HCT116 (cell line): Measurements from ENCODE around the gene PCCA. TPM values are rescaled to one million over a fixed set of nuclear protein-coding genes. Genes with fewer than 3 reads are reported as not detected.

Experiments
- ATAC-seq: fragments of 200-7000 bp; cut with Tn5 transposase; 2 replicates; pipeline ENCODE4 v1.9.1; 2020; ENCODE audit warnings: mild to moderate bottlenecking, moderate library complexity
- Bru-seq: library from RNA; stranded (reverse); fragments of 400-500 nt; gene quantifications from one replicate; lab custom pipeline; 2021; lab: Mats Ljungman, UMichigan
- BruChase-seq, 2 experiments: library from RNA; stranded (reverse); fragments of 400-500 nt; gene quantifications; one replicate each; lab custom pipeline; 2021; lab: Mats Ljungman, UMichigan
- BruUV-seq: library from RNA; stranded (reverse); fragments of 400-500 nt; replicated peaks from 2 replicates; lab custom pipeline; 2021; lab: Mats Ljungman, UMichigan
- CTCF ChIA-PET: fragments of 300-600 bp; sonication (Branson Sonifier 250); formaldehyde crosslinking; loops from one replicate; lab custom pipeline; 2021; ENCODE audit warnings: antibody characterized with exemption; lab: Charles Lee
- POLR2A ChIA-PET: fragments of 300-600, 350-600 bp; sonication (Branson Sonifier 250); formaldehyde crosslinking; loops from one replicate; lab custom pipeline; 2021; ENCODE audit warnings: antibody characterized with exemption; lab: Charles Lee
- RAD21 ChIA-PET, 2 experiments: fragments of 300-600 bp; sonication (Branson Sonifier 250); formaldehyde crosslinking; loops; one replicate each; lab custom pipeline; 2023; ENCODE audit warnings: low total read pairs in 2 of 2; ENCODE audit not compliant: uncharacterized antibody in 2 of 2, unreplicated experiment in 2 of 2, low non-redundant PET in 1 of 2; lab: Charles Lee
- DNase-seq: peaks from one replicate; pipeline ENCODE4 v3.0.0-alpha.2; 2010; ENCODE audit warnings: low read depth, low spot score
- H2AFZ ChIP-seq: fragments of 200-600 bp; shearing (Covaris generic), sonication (generic); 2 replicates; pipeline ENCODE4 v1.6.1; 2017; ENCODE audit warnings: low read depth, mixed run types, mixed read lengths, antibody characterized with exemption, low read length; ENCODE audit not compliant: poor library complexity, severe bottlenecking
- H3K27ac ChIP-seq: 2 replicates; pipeline ENCODE4 v1.5.1; 2012; ENCODE audit warnings: low read depth, low read length
- H3K27me3 ChIP-seq: fragments of 200-600 bp; sonication (generic); 2 replicates; pipeline ENCODE4 v1.6.1; 2016; ENCODE audit warnings: mixed run types, low read length, mixed read lengths; ENCODE audit not compliant: insufficient read depth
- H3K36me3 ChIP-seq, 2 experiments: fragments of 200-500 bp in 1 of 2; fragments of 200-600 bp in 1 of 2; sonication (Bioruptor generic) in 1 of 2; sonication (generic) in 1 of 2; 2 replicates each; pipeline versions ENCODE4 v1.5.1 to v1.6.1; 2014 to 2016; ENCODE audit warnings: low read length in 2 of 2, inconsistent platforms in 1 of 2, mixed read lengths in 1 of 2, mixed run types in 1 of 2; ENCODE audit not compliant: insufficient read depth in 2 of 2, control insufficient read depth in 1 of 2
- H3K4me1 ChIP-seq, 2 experiments: fragments of 200-600 bp in 1 of 2; sonication (generic) in 1 of 2; 2 replicates each; pipeline versions ENCODE4 v1.5.1 to v1.6.1; 2012 to 2017; ENCODE audit warnings: low read length in 2 of 2, inconsistent platforms in 1 of 2, mild to moderate bottlenecking in 1 of 2, mixed read lengths in 1 of 2, mixed run types in 1 of 2, moderate library complexity in 1 of 2; ENCODE audit not compliant: insufficient read depth in 2 of 2, control insufficient read depth in 1 of 2
- H3K4me2 ChIP-seq: fragments of 200-600 bp; sonication (generic); 2 replicates; pipeline ENCODE4 v1.6.1; 2017; ENCODE audit warnings: mixed run types, low read length, mixed read lengths
- H3K4me3 ChIP-seq, 2 experiments: fragments of 200-600 bp in 1 of 2; sonication (generic) in 1 of 2; replicated peaks in 1 of 2; 2 replicates each; pipeline ENCODE4 v1.5.1; 2011 to 2016; ENCODE audit warnings: low read length in 2 of 2, control low read depth in 1 of 2, low read depth in 1 of 2, mild to moderate bottlenecking in 1 of 2, mixed read lengths in 1 of 2, mixed run types in 1 of 2
- H3K79me2 ChIP-seq: fragments of 200-600 bp; sonication (generic); 2 replicates; pipeline ENCODE4 v1.6.1; 2017; ENCODE audit warnings: mild to moderate bottlenecking, mixed run types, low read length, moderate library complexity, mixed read lengths; ENCODE audit not compliant: insufficient read depth
- H3K9ac ChIP-seq: fragments of 200-600 bp; sonication (generic); 2 replicates; pipeline ENCODE4 v1.6.1; 2016; ENCODE audit warnings: low read length, mixed read lengths
- H3K9me2 ChIP-seq: fragments of 200-600 bp; sonication (generic), shearing (Covaris generic); 2 replicates; pipeline ENCODE4 v1.6.1; 2017; ENCODE audit warnings: mixed run types, mild to moderate bottlenecking, moderate library complexity; ENCODE audit not compliant: insufficient read depth
- H3K9me3 ChIP-seq, 2 experiments: fragments of 200-500 bp in 1 of 2; fragments of 200-600 bp in 1 of 2; sonication (Bioruptor generic) in 1 of 2; sonication (generic) in 1 of 2; 2 replicates each; pipeline ENCODE4 v1.6.1; 2014 to 2017; ENCODE audit warnings: low read length in 2 of 2, mixed read lengths in 2 of 2, inconsistent platforms in 1 of 2, low read depth in 1 of 2, mild to moderate bottlenecking in 1 of 2, mixed run types in 1 of 2, moderate library complexity in 1 of 2; ENCODE audit not compliant: control insufficient read depth in 1 of 2, insufficient read depth in 1 of 2
- H4K20me1 ChIP-seq: fragments of 200-600 bp; sonication (generic), shearing (Covaris generic); 2 replicates; pipeline ENCODE4 v1.6.1; 2017; ENCODE audit warnings: mixed run types, mild to moderate bottlenecking, moderate library complexity; ENCODE audit not compliant: insufficient read depth
- ATF3 ChIP-seq: IDR thresholded peaks from 2 replicates; pipeline ENCODE4 v1.6.1; 2012
- CBX3 ChIP-seq: IDR thresholded peaks from 2 replicates; pipeline ENCODE4 v1.6.1; 2012; ENCODE audit warnings: low read depth
- CEBPB ChIP-seq: IDR thresholded peaks from 2 replicates; pipeline ENCODE4 v1.6.1; 2012; ENCODE audit warnings: low read depth
- CTCF ChIP-seq, 3 experiments: fragments of 200-600 bp in 1 of 3; sonication (generic) in 1 of 3; IDR thresholded peaks in 2 of 3; conservative IDR thresholded peaks in 1 of 3; 2 replicates each; pipeline ENCODE4 v1.5.1; 2012 to 2017; ENCODE audit warnings: low read depth in 2 of 3, low read length in 2 of 3, antibody characterized with exemption in 1 of 3, borderline replicate concordance in 1 of 3, control low read depth in 1 of 3, mild to moderate bottlenecking in 1 of 3, mixed read lengths in 1 of 3, mixed run types in 1 of 3, moderate library complexity in 1 of 3; ENCODE audit not compliant: insufficient read depth in 1 of 3
- EGR1 ChIP-seq: IDR thresholded peaks from 2 replicates; pipeline ENCODE4 v1.6.1; 2012; ENCODE audit warnings: low read depth
- ELF1 ChIP-seq: IDR thresholded peaks from 2 replicates; pipeline ENCODE4 v1.6.1; 2012; ENCODE audit warnings: low read depth, borderline replicate concordance
- EZH2 ChIP-seq: fragments of 200-600 bp; sonication (generic); IDR thresholded peaks from 2 replicates; pipeline ENCODE4 v1.6.1; 2017; ENCODE audit warnings: antibody characterized with exemption, mixed run types
- EZH2phosphoT487 ChIP-seq: fragments of 200-600 bp; IDR thresholded peaks from 2 replicates; pipeline ENCODE4 v1.6.1; 2018; ENCODE audit warnings: antibody characterized with exemption, borderline replicate concordance
- FOSL1 ChIP-seq: IDR thresholded peaks from 2 replicates; pipeline ENCODE4 v1.6.1; 2012; ENCODE audit warnings: low read depth
- JUND ChIP-seq: IDR thresholded peaks from 2 replicates; pipeline ENCODE4 v1.6.1; 2012
- MAX ChIP-seq: IDR thresholded peaks from 2 replicates; pipeline ENCODE4 v1.6.1; 2012
- POLR2A ChIP-seq: IDR thresholded peaks from 2 replicates; pipeline ENCODE4 v1.7.0; 2011; ENCODE audit warnings: borderline replicate concordance; ENCODE audit not compliant: insufficient read depth, insufficient read length; ENCODE audit errors: extremely low read depth
- POLR2AphosphoS5 ChIP-seq: IDR thresholded peaks from 2 replicates; pipeline ENCODE4 v1.6.1; 2011; ENCODE audit warnings: mild to moderate bottlenecking, low read depth, low read length, moderate library complexity
- RAD21 ChIP-seq: IDR thresholded peaks from 2 replicates; pipeline ENCODE4 v1.6.1; 2012; ENCODE audit warnings: low read depth, mild to moderate bottlenecking
- SIN3A ChIP-seq: IDR thresholded peaks from 2 replicates; pipeline ENCODE4 v1.6.1; 2012; ENCODE audit warnings: low read depth
- SP1 ChIP-seq: IDR thresholded peaks from 2 replicates; pipeline ENCODE4 v1.6.1; 2012; ENCODE audit warnings: low read depth
- SRF ChIP-seq: IDR thresholded peaks from 2 replicates; pipeline ENCODE4 v1.6.1; 2012; ENCODE audit warnings: low read depth
- TCF7L2 ChIP-seq: IDR thresholded peaks from 2 replicates; pipeline ENCODE4 v1.7.0; 2011; ENCODE audit warnings: borderline replicate concordance, inconsistent platforms; ENCODE audit not compliant: insufficient read depth, insufficient read length; ENCODE audit errors: extremely low read depth
- YY1 ChIP-seq: IDR thresholded peaks from 2 replicates; pipeline ENCODE4 v1.6.1; 2011; ENCODE audit warnings: low read length, low read depth, moderate library complexity, mild to moderate bottlenecking; ENCODE audit not compliant: insufficient replicate concordance; ENCODE audit errors: extremely low read depth
- ZBTB33 ChIP-seq: IDR thresholded peaks from 2 replicates; pipeline ENCODE4 v1.6.1; 2011; ENCODE audit warnings: mild to moderate bottlenecking, low read length, moderate library complexity; ENCODE audit not compliant: insufficient replicate concordance; ENCODE audit errors: extremely low read depth
- ZFX ChIP-seq: fragments of 450-650 bp; IDR thresholded peaks from 2 replicates; pipeline ENCODE4 v1.6.1; 2017
- ZNF274 ChIP-seq: fragments of 200-500 bp; sonication (Bioruptor generic); IDR thresholded peaks from 2 replicates; pipeline ENCODE4 v1.6.1; 2014; ENCODE audit warnings: mild to moderate bottlenecking, low read depth, low read length, inconsistent platforms
- intact Hi-C: fragments of 100-400 bp; cut with micrococcal nuclease; formaldehyde crosslinking; loops from 2 replicates; pipeline ENCODE4 v1.10.0; 2022
- long read RNA-seq: library from polyadenylated mRNA; unstranded; transcript quantifications from one replicate; pipeline ENCODE4 v2.0.0, GENCODE V29; 2021; ENCODE audit not compliant: unreplicated experiment
- polyA plus RNA-seq: library from polyadenylated mRNA; unstranded; fragments of >200 nt; gene quantifications from 2 replicates; pipeline ENCODE4 v1.2.1, GENCODE V29; 2012; ENCODE audit warnings: missing spikeins
- total RNA-seq: library from RNA; stranded (reverse); gene quantifications from one replicate; pipeline ENCODE4 v1.2.1, GENCODE V29; 2021; ENCODE audit not compliant: unreplicated experiment

Gene PCCA
- total RNA-seq (23.0 TPM), Bru-seq, nascent RNA (percentile 80 among the genes with signal in this experiment), BruChase-seq, experiment 1, labeled RNA remaining after a 6-hour chase (percentile 55 among the genes with signal in this experiment), BruChase-seq, experiment 2, labeled RNA remaining after a 2-hour chase (percentile 68 among the genes with signal in this experiment)
- 13.7 and 16.0 TPM in 2 replicates for polyA plus RNA-seq
- long read RNA-seq, transcript PCCA-202 (24 exons, 2,494 nt) = major isoform, 20 of 48 reads
- long read RNA-seq, partial matches to known transcripts = 3 of 48 reads
- long read RNA-seq, other reads (novel, unspliced or antisense) = 16 of 48 reads

- no peaks in the 10 kb centered on the region for H3K9me3 ChIP-seq
- H3K27ac ChIP-seq = peak within 1 kb of the TSS; percentile 57
- intact Hi-C loops = loop anchor here (2.0 kb wide), 1 partner anchor 426 kb away; no protein-coding TSS in a partner anchor
- ChIA-PET RAD21 (no interaction called here), CTCF (interaction anchor here (0.8 to 1.3 kb wide), 2 partner anchors 10 to 426 kb away, joined by 3 to 4 read pairs; no protein-coding TSS in a partner anchor), POLR2A (interaction anchor here (1.2 to 3.5 kb wide), 2 partner anchors 10 to 12 kb away, joined by 4 to 20 read pairs; no protein-coding TSS in a partner anchor)
- peak within 1 kb of the TSS; percentile 83 for H2AFZ ChIP-seq
- peaks cover 42% of the 10 kb centered on the region for H3K79me2 ChIP-seq
- H3K36me3 ChIP-seq = peaks cover 0 to 5% of the 10 kb centered on the region in 2 experiments; a peak in 2 of 4 replicates
- peak within 1 kb of the TSS; percentile 73 to 82 for H3K4me3 ChIP-seq
- H3K9ac ChIP-seq = peak within 1 kb of the TSS; percentile 72
- BruUV-seq = no TSS peak
- peak within 1 kb of the TSS; percentile 93 for H3K4me2 ChIP-seq
- ATAC-seq = peak; percentile 94
- no peaks in the 10 kb centered on the region for H3K9me2 ChIP-seq
- DNase-seq = peak; percentile 81
- H4K20me1 ChIP-seq = no peaks in the 10 kb centered on the region
- H3K4me1 ChIP-seq = peaks cover 20 to 22% of the 10 kb centered on the region in 2 experiments
- H3K27me3 ChIP-seq = no peaks in the 10 kb centered on the region
- TF ChIP-seq EGR1 (peak; percentile 89), CBX3 (0 out of 2 replicates have a peak, but pooled peaks have one; percentile 52), EZH2 (no peak), YY1 (peak; percentile 88), CTCF (IDR thresholded peaks at IDR 0.05 in 2 of 3, conservative IDR thresholded peaks at IDR 0.05 in 1 of 3; ENCODE audit: borderline replicate concordance in 1 of 3, insufficient read depth in 1 of 3, low read depth in 2 of 3, low read length in 2 of 3) (no peak), POLR2A (peak; percentile 52), FOSL1 (peak; percentile 72), RAD21 (no peak), SP1 (peak; percentile 83), EZH2phosphoT487 (no peak), ZBTB33 (no peak), MAX (peak; percentile 80), ZFX (peak; percentile 42; the same call in 1 of the 2 replicates), SIN3A (peak; percentile 85), ATF3 (no peak), TCF7L2 (peak; percentile 30), ELF1 (no peak), CEBPB (no peak), POLR2AphosphoS5 (peak; percentile 81), ZNF274 (no peak), SRF (no peak), JUND (no peak)
These were observed at the start of gene PCCA for GRCh38 chr13:100088644-100089464. Gene PCCA (plus strand): TSS chr13:100089093. CDS start chr13:100089121, 28 bp downstream.
